HepG2 (cell line): ENCODE data around the gene SHISA4. TPM values are rescaled to one million over a fixed set of nuclear protein-coding genes. Genes with fewer than 3 reads are reported as not detected.
A peak's percentile ranks its signal among the peaks of the same experiment; 100 is the strongest.

Experiments
- DR1 ChIP-seq: sonication (generic); formaldehyde crosslinking; IDR thresholded peaks from 2 replicates; pipeline ENCODE4 v1.8.0; 2021; ENCODE audit warnings: mild to moderate bottlenecking, missing genetic modification reagents, inconsistent platforms
- GATAD2A ChIP-seq: IDR thresholded peaks from 2 replicates; pipeline ENCODE4 v1.6.1; 2016
- GLI4 ChIP-seq: sonication (generic); formaldehyde crosslinking; IDR thresholded peaks from 2 replicates; pipeline ENCODE4 v1.5.1; 2020; ENCODE audit warnings: missing genetic modification reagents, mild to moderate bottlenecking, moderate library complexity, borderline replicate concordance
- HOMEZ ChIP-seq: IDR thresholded peaks from 2 replicates; pipeline ENCODE4 v1.6.1; 2016; ENCODE audit warnings: low read depth
- KDM5B ChIP-seq: sonication (generic); formaldehyde crosslinking; IDR thresholded peaks from 2 replicates; pipeline ENCODE4 v1.4.0; 2020; ENCODE audit warnings: missing genetic modification reagents, mild to moderate bottlenecking, borderline replicate concordance
- KLF13 ChIP-seq: sonication (generic); formaldehyde crosslinking; IDR thresholded peaks from 2 replicates; pipeline ENCODE4 v1.4.0; 2020; ENCODE audit warnings: mild to moderate bottlenecking, missing genetic modification reagents
- PHF5A ChIP-seq: IDR thresholded peaks from one replicate; pipeline ENCODE4 v1.6.1; 2018; ENCODE audit warnings: low read depth, missing genetic modification reagents; ENCODE audit not compliant: unreplicated experiment
- SOX6 ChIP-seq, 2 experiments: fragments of 450-650 bp in 1 of 2; sonication (generic) in 1 of 2; formaldehyde crosslinking in 1 of 2; IDR thresholded peaks; 2 replicates each; pipeline versions ENCODE4 v1.4.0 to v1.6.1; 2017 to 2020; ENCODE audit warnings: antibody characterized with exemption in 1 of 2, mild to moderate bottlenecking in 1 of 2, missing genetic modification reagents in 1 of 2
- SP2 ChIP-seq: sonication (generic); formaldehyde crosslinking; IDR thresholded peaks from 2 replicates; pipeline ENCODE4 v1.5.1; 2020; ENCODE audit warnings: mild to moderate bottlenecking, missing genetic modification reagents
- TAF15 ChIP-seq: fragments of 200-400 bp; formaldehyde crosslinking; IDR thresholded peaks from one replicate; pipeline ENCODE4 v1.6.1; 2018; ENCODE audit warnings: mild to moderate bottlenecking, low read depth, low read length; ENCODE audit not compliant: poor library complexity, severe bottlenecking
- YEATS2 ChIP-seq: sonication (generic); formaldehyde crosslinking; IDR thresholded peaks from 2 replicates; pipeline ENCODE4 v1.4.0; 2020; ENCODE audit warnings: missing genetic modification reagents, borderline replicate concordance
- ZFP82 ChIP-seq: sonication (generic); formaldehyde crosslinking; IDR thresholded peaks from 2 replicates; pipeline ENCODE4 v1.5.1; 2020; ENCODE audit warnings: mild to moderate bottlenecking, missing genetic modification reagents, borderline replicate concordance
- ZFY ChIP-seq: sonication (generic); formaldehyde crosslinking; IDR thresholded peaks from 2 replicates; pipeline ENCODE4 v1.4.0; 2020; ENCODE audit warnings: missing genetic modification reagents
- ZNF296 ChIP-seq: sonication (generic); formaldehyde crosslinking; conservative IDR thresholded peaks from 2 replicates; pipeline ENCODE4 v1.5.0; 2020; ENCODE audit warnings: mild to moderate bottlenecking, missing genetic modification reagents
- ZNF431 ChIP-seq: sonication (generic); formaldehyde crosslinking; IDR thresholded peaks from 2 replicates; pipeline ENCODE4 v1.9.0; 2022; ENCODE audit warnings: missing genetic modification reagents, low read depth, mild to moderate bottlenecking, borderline replicate concordance
- ZNF558 ChIP-seq: sonication (generic); formaldehyde crosslinking; IDR thresholded peaks from 2 replicates; pipeline ENCODE4 v1.9.0; 2022; ENCODE audit warnings: mild to moderate bottlenecking, missing genetic modification reagents, borderline replicate concordance
- ZNF576 ChIP-seq: sonication (generic); formaldehyde crosslinking; IDR thresholded peaks from 2 replicates; pipeline ENCODE4 v1.4.0; 2020; ENCODE audit warnings: mild to moderate bottlenecking, missing genetic modification reagents
- ZNF589 ChIP-seq: sonication (generic); formaldehyde crosslinking; conservative IDR thresholded peaks from 2 replicates; pipeline ENCODE4 v1.8.0; 2022; ENCODE audit warnings: mild to moderate bottlenecking, moderate library complexity, missing genetic modification reagents
- ZNF615 ChIP-seq: sonication (generic); formaldehyde crosslinking; IDR thresholded peaks from 2 replicates; pipeline ENCODE4 v1.5.0; 2020; ENCODE audit warnings: mild to moderate bottlenecking, missing genetic modification reagents, borderline replicate concordance
- ZSCAN31 ChIP-seq: sonication (generic); formaldehyde crosslinking; IDR thresholded peaks from 2 replicates; pipeline ENCODE4 v1.5.0; 2020; ENCODE audit warnings: low read depth, mild to moderate bottlenecking, missing genetic modification reagents
- polyA plus RNA-seq, 8 experiments: library from polyadenylated mRNA; depleted of rRNA in 3 of 8; stranded (reverse) in 7 of 8; unstranded in 1 of 8; fragments of >200 nt; fragmentation: Illumina TruSeq in 4 of 8; extraction: Trizol in 4 of 8; gene quantifications; 2 replicates each; pipeline versions ENCODE4 v1.2.1 to v1.2.3, GENCODE V29; 2011 to 2016; ENCODE audit warnings: low read depth in 4 of 8, missing spikeins in 1 of 8, mixed read lengths in 1 of 8; ENCODE audit not compliant: insufficient read depth in 1 of 8
- total RNA-seq, 5 experiments: library from RNA; depleted of rRNA; stranded (reverse); fragments of >200 nt; fragmentation: Illumina TruSeq; extraction: Trizol; gene quantifications; 2 replicates each; pipeline ENCODE4 v1.2.3, GENCODE V29; 2016; ENCODE audit warnings: low read depth in 1 of 5
- TF ChIP-seq, protein P1 (sequence below): sonication (generic); formaldehyde crosslinking; IDR thresholded peaks from 2 replicates; pipeline ENCODE4 v1.5.0; 2020; ENCODE audit warnings: mild to moderate bottlenecking, missing genetic modification reagents
- TF ChIP-seq, protein P2 (sequence below): sonication (generic); formaldehyde crosslinking; IDR thresholded peaks from 2 replicates; pipeline ENCODE4 v1.5.1; 2020; ENCODE audit warnings: mild to moderate bottlenecking, moderate library complexity, missing genetic modification reagents
- TF ChIP-seq, protein P3 (sequence below): IDR thresholded peaks from 2 replicates; pipeline ENCODE4 v1.6.1; 2016; ENCODE audit warnings: missing genetic modification reagents, missing compliant biosample characterization

Gene SHISA4
- total and polyA plus RNA-seq, 2 of the 13 experiments (the other 11 are each of a cell fraction or from before 2014, with no cell fraction given), result 0.51 to 1.0 TPM

DNA sequence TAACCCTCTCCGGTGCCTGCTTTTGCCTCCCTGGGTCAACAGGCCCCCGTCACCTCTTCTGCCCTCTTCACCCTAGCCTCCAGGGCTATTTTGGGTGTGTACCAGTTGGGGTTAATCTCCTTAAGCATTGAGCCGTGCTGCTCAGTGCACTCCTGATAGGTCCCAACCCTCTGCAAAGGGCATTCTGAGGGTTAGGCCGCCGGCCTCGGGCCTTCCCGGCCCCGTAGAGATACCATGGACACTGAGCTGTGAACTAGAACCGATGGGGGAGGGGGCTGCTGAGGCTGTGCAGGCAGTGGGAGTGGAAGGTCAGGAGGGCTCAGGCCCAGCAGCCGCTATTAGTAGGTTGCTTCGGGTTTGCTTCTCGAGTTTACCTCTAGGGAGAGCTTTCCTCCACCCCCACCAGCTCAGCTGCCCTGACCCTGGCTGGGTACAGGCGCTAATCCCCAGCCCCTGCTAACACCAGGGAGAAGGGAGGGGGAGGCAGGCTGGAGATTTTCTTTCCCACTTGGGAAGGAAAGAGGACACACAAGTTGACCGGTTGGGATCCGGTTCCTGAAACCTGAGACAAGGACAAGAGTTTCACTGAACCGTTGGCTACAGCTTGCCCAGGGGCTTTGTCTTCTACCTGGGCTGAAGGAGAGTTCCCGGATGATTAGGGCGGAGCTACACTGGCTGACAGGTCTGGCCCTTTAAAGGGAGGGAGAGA is 52.9 kb downstream of the SHISA4 start (continued):
- TF ChIP-seq ZSCAN31 (CRISPR knock-in tag), result no peak
- 0 out of 2 replicates have a peak, but pooled peaks have one; percentile 12 for TF ChIP-seq HOMEZ (CRISPR knock-in tag)
- TF ChIP-seq ZFY (CRISPR knock-in tag), result peak; percentile 58; the same call in 1 of the 2 replicates
- no peak for TF ChIP-seq SOX6 (IDR thresholded peaks at IDR 0.05)
- TF ChIP-seq SOX6 (CRISPR knock-in tag; IDR thresholded peaks at IDR 0.05), result 0 out of 2 replicates have a peak, but pooled peaks have one; percentile 19
- TF ChIP-seq, protein P1, sequence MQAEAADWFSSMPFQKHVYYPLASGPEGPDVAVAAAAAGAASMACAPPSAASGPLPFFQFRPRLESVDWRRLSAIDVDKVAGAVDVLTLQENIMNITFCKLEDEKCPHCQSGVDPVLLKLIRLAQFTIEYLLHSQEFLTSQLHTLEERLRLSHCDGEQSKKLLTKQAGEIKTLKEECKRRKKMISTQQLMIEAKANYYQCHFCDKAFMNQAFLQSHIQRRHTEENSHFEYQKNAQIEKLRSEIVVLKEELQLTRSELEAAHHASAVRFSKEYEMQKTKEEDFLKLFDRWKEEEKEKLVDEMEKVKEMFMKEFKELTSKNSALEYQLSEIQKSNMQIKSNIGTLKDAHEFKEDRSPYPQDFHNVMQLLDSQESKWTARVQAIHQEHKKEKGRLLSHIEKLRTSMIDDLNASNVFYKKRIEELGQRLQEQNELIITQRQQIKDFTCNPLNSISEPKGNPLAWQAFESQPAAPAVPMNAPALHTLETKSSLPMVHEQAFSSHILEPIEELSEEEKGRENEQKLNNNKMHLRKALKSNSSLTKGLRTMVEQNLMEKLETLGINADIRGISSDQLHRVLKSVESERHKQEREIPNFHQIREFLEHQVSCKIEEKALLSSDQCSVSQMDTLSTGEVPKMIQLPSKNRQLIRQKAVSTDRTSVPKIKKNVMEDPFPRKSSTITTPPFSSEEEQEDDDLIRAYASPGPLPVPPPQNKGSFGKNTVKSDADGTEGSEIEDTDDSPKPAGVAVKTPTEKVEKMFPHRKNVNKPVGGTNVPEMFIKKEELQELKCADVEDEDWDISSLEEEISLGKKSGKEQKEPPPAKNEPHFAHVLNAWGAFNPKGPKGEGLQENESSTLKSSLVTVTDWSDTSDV (CRISPR knock-in tag), result no peak
- TF ChIP-seq, protein P2, sequence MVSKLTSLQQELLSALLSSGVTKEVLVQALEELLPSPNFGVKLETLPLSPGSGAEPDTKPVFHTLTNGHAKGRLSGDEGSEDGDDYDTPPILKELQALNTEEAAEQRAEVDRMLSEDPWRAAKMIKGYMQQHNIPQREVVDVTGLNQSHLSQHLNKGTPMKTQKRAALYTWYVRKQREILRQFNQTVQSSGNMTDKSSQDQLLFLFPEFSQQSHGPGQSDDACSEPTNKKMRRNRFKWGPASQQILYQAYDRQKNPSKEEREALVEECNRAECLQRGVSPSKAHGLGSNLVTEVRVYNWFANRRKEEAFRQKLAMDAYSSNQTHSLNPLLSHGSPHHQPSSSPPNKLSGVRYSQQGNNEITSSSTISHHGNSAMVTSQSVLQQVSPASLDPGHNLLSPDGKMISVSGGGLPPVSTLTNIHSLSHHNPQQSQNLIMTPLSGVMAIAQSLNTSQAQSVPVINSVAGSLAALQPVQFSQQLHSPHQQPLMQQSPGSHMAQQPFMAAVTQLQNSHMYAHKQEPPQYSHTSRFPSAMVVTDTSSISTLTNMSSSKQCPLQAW (CRISPR knock-in tag), result no peak
- TF ChIP-seq ZNF589 (CRISPR knock-in tag), result no peak
- TF ChIP-seq KLF13 (CRISPR knock-in tag), result no peak
- no peak; the same call in 1 of the 2 replicates for TF ChIP-seq ZNF558 (CRISPR knock-in tag)
- TF ChIP-seq, protein P3, sequence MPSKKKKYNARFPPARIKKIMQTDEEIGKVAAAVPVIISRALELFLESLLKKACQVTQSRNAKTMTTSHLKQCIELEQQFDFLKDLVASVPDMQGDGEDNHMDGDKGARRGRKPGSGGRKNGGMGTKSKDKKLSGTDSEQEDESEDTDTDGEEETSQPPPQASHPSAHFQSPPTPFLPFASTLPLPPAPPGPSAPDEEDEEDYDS, result no peak; the same call in 1 of the 2 replicates
- 0 out of 2 replicates have a peak, but pooled peaks have one; percentile 24 for TF ChIP-seq KDM5B (CRISPR knock-in tag)
- no peak for TF ChIP-seq GLI4 (CRISPR knock-in tag)
- no peak for TF ChIP-seq ZNF576 (CRISPR knock-in tag)
- no peak for TF ChIP-seq TAF15
- TF ChIP-seq ZNF615 (CRISPR knock-in tag), result peak; percentile 70; the same call in 1 of the 2 replicates
- no peak for TF ChIP-seq DR1
- TF ChIP-seq PHF5A, result no peak
- TF ChIP-seq YEATS2 (CRISPR knock-in tag), result peak; percentile 37; the same call in 1 of the 2 replicates
- no peak for TF ChIP-seq SP2 (CRISPR knock-in tag)
- TF ChIP-seq ZNF431 (CRISPR knock-in tag), result no peak
- TF ChIP-seq ZNF296 (CRISPR knock-in tag), result no peak
- TF ChIP-seq ZFP82, result no peak
- peak; percentile 39; the same call in 1 of the 2 replicates for TF ChIP-seq GATAD2A (CRISPR knock-in tag)
